ENCODE measurements around the gene TAS1R3. TPM values are rescaled to one million over a fixed set of nuclear protein-coding genes. Genes with fewer than 3 reads are reported as not detected.

TAS1R3 gene
- total and polyA plus RNA-seq, 12 donors = 0.16 to 3.1 (median 0.37) TPM

DNA sequence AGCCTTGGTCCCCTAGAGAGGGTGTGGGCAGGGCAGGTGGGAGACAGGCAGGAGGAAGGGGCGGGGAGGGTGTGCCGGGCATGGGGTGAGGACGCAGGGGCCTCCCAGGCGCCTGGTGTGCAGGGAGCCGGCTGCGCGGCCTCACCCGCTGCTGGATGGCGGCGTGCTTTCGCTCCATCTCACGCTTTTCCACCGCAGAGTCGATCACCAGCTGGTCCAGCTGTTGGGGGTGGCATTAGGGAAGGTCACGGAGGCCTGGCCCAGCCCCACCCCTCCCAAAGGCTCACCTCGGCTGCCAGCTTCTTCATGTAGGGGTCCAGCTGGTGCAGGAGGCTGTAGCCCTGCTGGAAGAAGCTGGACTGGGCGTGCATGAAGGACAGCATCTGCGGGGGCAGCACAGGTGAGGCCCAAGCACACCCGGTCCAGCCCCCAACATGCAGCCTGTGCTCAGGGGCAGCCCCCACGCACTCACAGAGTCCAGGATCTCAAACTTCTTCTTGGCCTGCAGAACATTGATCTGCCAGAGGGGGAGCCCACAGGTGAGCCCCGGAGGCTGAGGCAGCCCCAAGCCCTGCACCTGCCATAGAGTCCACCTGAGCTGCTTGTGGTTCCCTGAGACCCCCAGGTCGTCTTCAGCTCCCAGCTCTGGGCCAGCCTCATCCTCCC is 31.3 kb upstream of the TAS1R3 start:
- TF ChIP-seq, protein P1, sequence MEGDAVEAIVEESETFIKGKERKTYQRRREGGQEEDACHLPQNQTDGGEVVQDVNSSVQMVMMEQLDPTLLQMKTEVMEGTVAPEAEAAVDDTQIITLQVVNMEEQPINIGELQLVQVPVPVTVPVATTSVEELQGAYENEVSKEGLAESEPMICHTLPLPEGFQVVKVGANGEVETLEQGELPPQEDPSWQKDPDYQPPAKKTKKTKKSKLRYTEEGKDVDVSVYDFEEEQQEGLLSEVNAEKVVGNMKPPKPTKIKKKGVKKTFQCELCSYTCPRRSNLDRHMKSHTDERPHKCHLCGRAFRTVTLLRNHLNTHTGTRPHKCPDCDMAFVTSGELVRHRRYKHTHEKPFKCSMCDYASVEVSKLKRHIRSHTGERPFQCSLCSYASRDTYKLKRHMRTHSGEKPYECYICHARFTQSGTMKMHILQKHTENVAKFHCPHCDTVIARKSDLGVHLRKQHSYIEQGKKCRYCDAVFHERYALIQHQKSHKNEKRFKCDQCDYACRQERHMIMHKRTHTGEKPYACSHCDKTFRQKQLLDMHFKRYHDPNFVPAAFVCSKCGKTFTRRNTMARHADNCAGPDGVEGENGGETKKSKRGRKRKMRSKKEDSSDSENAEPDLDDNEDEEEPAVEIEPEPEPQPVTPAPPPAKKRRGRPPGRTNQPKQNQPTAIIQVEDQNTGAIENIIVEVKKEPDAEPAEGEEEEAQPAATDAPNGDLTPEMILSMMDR (IDR thresholded peaks at IDR 0.05) = peak in 2 of 9 donors; percentile 7 to 31
- no peaks in the 10 kb centered on the region for H3K27me3 ChIP-seq
- no peak for DNase-seq
- no peak for ATAC-seq
- 87 to 90% methylated on average over 18 to 22 of the region's 22 CpGs for WGBS, 2 donors
- peaks cover 0 to 48% (median 16%) of the 10 kb centered on the region in 9 donors for H3K36me3 ChIP-seq
- H3K4me1 ChIP-seq = peaks cover 6 to 20% (median 12%) of the 10 kb centered on the region in 9 donors
- intact Hi-C loops (cut with DNase I) = loop anchor here in 3 of 10 donors (10.0 kb wide), 3 partner anchors 175 to 275 kb away; partner anchors contain the start of gene AGRN (in 1 of the 3)
- H3K9me3 ChIP-seq = no peaks in the 10 kb centered on the region
- no peak overlapping the region for H3K27ac ChIP-seq
- H3K4me3 ChIP-seq = no peak overlapping the region

DNA sequence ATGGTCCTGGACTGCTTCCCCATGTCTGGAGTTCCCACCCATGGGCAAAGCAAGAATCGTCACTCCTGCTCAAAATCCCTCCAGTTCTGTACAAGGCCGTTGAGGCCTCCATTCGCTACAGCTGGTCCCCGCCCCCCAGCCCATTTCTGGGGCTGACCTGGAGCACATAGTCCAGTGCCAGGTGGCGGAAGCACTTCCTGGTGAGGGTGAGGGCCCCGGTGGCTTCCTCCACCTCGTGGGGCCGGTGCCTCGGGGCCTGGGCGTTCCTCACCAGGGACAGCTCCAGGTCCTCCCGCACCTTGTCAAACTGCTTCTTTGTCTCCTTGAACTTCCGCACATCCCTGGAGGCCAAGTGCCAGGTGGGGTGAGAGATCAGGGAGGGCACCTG is 30.7 kb upstream of the TAS1R3 start:
- TF ChIP-seq, protein P1 (IDR thresholded peaks at IDR 0.05) = no peak
- Histone ChIP-seq H3K27me3 (no peaks in the 10 kb centered on the region), H3K36me3 (peaks cover 0 to 43% (median 13%) of the 10 kb centered on the region in 9 donors), H3K9me3 (no peaks in the 10 kb centered on the region), H3K4me1 (peaks cover 11 to 25% (median 17%) of the 10 kb centered on the region in 9 donors), H3K27ac (no peak overlapping the region), H3K4me3 (no peak overlapping the region)
- no peak for DNase-seq
- intact Hi-C loops (cut with DNase I) = no loop called here
- ATAC-seq = no peak
- 88 to 90% methylated on average over 12 of the region's 12 CpGs for WGBS, 2 donors

DNA sequence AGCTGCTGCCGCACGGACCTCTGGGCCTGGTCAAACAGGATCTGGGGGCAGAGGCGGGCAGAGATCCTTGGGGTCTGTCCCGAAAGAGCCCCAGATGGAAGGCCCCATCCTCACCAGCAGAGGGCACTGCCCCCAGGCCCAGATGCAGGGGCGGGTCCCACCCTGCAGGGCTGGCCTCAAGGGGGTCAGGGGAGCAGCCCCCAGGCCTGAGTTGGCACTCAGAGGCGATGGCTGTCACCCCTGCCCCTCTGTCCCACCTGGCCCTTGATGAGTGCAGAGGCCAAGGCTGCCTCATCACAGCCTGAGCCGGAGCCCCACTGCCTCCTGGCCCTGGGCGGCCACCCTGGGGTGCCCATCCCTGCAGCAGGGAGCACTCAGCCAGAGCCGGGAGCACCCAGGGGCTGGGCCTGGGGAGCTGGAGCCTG is 29.1 kb upstream of the TAS1R3 start:
- intact Hi-C loops (cut with DNase I) = no loop called here
- Histone ChIP-seq H3K36me3 (peaks cover 0 to 27% (median 0%) of the 10 kb centered on the region in 9 donors), H3K27me3 (no peaks in the 10 kb centered on the region), H3K27ac (no peak overlapping the region), H3K4me1 (peaks cover 23 to 42% (median 34%) of the 10 kb centered on the region in 9 donors), H3K4me3 (no peak overlapping the region), H3K9me3 (no peaks in the 10 kb centered on the region)
- TF ChIP-seq, protein P1 (IDR thresholded peaks at IDR 0.05) = peak in 8 of 9 donors; percentile 21 to 51 (median 38)
- DNase-seq (no peak), ATAC-seq (no peak)
- WGBS, 2 donors = 92 to 95% methylated on average over 9 of the region's 9 CpGs

DNA sequence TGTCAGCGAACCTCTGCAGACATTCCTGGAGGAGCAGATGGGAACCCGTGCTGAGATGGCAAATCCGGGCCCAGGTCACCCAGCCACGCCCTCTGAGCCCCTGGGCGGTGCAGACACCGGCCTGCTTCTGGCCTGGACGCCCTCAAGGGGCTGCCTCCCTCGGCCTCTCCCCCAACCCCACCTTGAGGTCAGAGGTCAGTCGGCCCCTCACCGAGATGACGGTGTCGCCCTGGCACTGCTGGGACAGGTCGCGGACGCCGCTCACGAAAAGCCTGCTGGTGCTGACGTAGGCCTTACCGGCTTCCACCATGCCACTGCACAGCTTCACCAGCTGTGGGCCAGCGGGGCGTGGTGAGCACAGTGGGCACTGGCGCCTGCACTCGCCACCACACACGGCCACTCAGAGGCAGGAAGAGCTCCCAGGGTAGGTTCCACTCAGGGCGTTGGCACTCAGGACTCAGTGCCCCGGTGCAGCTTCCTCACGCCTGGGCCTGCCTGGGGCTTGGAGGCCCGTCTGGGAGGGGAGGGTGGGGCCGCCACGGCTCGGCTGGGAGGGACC is 28.1 kb upstream of the TAS1R3 start:
- no peaks in the 10 kb centered on the region for H3K27me3 ChIP-seq
- 83 to 90% methylated on average over 31 of the region's 31 CpGs for WGBS, 2 donors
- H3K4me1 ChIP-seq = peaks cover 23 to 45% (median 36%) of the 10 kb centered on the region in 9 donors
- no peaks in the 10 kb centered on the region for H3K9me3 ChIP-seq
- DNase-seq = no peak
- TF ChIP-seq, protein P1 (IDR thresholded peaks at IDR 0.05) = no peak
- H3K36me3 ChIP-seq = peaks cover 0 to 22% (median 0%) of the 10 kb centered on the region in 9 donors
- no peak for ATAC-seq
- intact Hi-C loops (cut with DNase I) = no loop called here
- no peak overlapping the region for H3K27ac ChIP-seq
- no peak overlapping the region for H3K4me3 ChIP-seq
